ENCODE data around the gene ZDHHC9. TPM values are rescaled to one million over a fixed set of nuclear protein-coding genes. Genes with fewer than 3 reads are reported as not detected.
A peak's percentile ranks its signal among the peaks of the same experiment; 100 is the strongest.

ZDHHC9 gene
- total and polyA plus RNA-seq, 4 donors: 17.4 to 74.6 (median 40.6) TPM

DNA sequence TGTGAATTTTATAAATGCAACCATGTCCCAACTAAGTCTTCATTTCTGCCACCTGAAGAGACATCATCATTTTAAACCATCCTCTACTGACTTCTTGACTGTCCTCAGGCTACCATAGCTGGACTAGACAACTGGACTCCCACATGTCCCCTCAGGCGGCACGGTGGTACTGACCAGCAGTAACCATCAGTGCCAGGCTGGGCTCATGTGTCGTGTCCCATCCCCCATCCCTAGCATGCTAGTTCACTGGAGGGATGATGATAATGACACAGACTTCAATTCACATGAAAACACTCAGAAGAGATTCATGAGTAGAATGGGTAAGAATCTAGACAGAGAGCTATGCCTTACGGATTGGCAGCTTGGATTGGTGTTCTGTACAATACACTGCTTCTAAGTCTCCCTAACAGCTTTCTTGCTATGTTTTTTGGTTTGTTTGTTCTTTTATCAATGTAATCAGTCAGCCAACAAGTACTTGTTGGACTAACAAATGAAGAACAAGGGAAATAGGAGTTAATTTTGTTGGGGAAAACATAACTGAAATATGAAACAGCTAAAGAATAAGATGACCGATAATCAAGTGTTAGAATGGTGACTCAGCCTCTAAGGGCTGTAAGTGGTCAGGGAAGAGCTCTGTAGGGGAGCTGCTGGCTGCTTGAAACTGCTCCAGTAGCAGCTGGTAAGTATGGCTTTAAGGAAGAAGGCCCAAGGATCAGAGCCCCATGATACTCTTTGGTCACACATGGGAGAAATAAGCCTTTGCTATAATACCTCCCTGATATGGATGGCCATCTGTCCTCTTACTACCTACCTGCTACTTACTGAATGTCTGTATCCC is 10.3 kb downstream of the ZDHHC9 start:
- WGBS, 2 donors: 79 to 93% methylated on average over 5 of the region's 5 CpGs
- Histone ChIP-seq H3K27ac (ENCODE audit: low read depth in 1 of 2, low read length in 1 of 2) (no peak overlapping the region), H3K27me3 (ENCODE audit: control insufficient read depth in 3 of 3, insufficient read depth in 3 of 3, low read length in 2 of 3) (no peaks in the 10 kb centered on the region), H3K4me3 (no peak overlapping the region), H3K4me1 (ENCODE audit: control insufficient read depth in 5 of 5, insufficient read depth in 5 of 5, low read length in 5 of 5) (no peaks in the 10 kb centered on the region), H3K9me3 (ENCODE audit: control insufficient read depth in 4 of 4, insufficient read depth in 3 of 4, low read length in 3 of 4) (no peaks in the 10 kb centered on the region), H3K9ac (ENCODE audit: insufficient read depth in 1 of 2, low read length in 2 of 2) (no peak overlapping the region), H3K36me3 (ENCODE audit: control insufficient read depth in 4 of 4, insufficient read depth in 4 of 4, low read length in 4 of 4) (no peaks in the 10 kb centered on the region)
- no peak for DNase-seq
- TF ChIP-seq, protein P1, sequence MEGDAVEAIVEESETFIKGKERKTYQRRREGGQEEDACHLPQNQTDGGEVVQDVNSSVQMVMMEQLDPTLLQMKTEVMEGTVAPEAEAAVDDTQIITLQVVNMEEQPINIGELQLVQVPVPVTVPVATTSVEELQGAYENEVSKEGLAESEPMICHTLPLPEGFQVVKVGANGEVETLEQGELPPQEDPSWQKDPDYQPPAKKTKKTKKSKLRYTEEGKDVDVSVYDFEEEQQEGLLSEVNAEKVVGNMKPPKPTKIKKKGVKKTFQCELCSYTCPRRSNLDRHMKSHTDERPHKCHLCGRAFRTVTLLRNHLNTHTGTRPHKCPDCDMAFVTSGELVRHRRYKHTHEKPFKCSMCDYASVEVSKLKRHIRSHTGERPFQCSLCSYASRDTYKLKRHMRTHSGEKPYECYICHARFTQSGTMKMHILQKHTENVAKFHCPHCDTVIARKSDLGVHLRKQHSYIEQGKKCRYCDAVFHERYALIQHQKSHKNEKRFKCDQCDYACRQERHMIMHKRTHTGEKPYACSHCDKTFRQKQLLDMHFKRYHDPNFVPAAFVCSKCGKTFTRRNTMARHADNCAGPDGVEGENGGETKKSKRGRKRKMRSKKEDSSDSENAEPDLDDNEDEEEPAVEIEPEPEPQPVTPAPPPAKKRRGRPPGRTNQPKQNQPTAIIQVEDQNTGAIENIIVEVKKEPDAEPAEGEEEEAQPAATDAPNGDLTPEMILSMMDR (IDR thresholded peaks at IDR 0.05; ENCODE audit: control extremely low read depth, extremely low read depth): no peak
- ATAC-seq (ENCODE audit: insufficient read depth, low FRiP score): peak; percentile 60

DNA sequence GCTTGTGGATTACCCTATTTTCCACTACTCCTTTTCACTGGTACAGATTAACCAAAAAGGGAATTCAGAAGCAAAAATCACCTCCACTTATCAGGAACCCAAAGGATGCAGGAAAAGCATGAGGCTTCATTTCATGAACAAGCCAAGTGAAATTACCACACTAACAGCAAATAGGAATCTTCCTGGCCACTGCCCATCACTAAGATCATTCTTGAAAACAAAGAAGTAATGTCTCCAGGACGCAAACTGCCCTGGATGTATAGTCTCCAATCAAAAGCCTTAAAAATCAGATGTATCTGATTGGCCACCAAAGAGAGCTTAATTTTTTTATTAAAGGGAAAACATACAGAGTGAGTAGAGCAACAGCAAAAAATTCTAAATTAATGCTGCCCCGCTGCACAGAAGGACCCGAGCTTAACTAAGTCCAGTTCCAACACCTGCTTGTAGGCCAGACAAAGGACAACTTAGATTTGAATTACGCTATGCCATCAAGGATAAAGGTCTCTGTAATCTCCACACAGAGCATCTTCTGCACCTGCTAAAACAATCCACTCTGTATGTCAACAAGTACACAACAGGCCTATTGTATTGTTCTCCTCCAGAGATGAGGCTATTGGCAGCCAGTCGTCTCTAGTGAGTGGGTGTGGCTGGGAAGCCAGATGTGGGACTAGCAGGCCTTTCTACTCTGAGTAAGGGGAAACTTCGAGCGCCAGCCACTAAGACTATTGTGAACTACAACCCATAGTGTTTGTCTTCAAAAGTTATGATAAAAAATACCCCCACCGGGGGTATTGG is 12.4 kb downstream of the ZDHHC9 start:
- WGBS, 2 donors: 80 to 86% methylated on average over 8 of the region's 8 CpGs
- ATAC-seq (ENCODE audit: insufficient read depth, low FRiP score): no peak
- TF ChIP-seq, protein P1 (IDR thresholded peaks at IDR 0.05; ENCODE audit: control extremely low read depth, extremely low read depth): no peak
- Histone ChIP-seq H3K36me3 (ENCODE audit: control insufficient read depth in 4 of 4, insufficient read depth in 4 of 4, low read length in 4 of 4) (peaks cover 0 to 2% (median 1%) of the 10 kb centered on the region in 4 donors), H3K4me1 (ENCODE audit: control insufficient read depth in 5 of 5, insufficient read depth in 5 of 5, low read length in 5 of 5) (no peaks in the 10 kb centered on the region), H3K9ac (ENCODE audit: insufficient read depth in 1 of 2, low read length in 2 of 2) (no peak overlapping the region), H3K27me3 (ENCODE audit: control insufficient read depth in 3 of 3, insufficient read depth in 3 of 3, low read length in 2 of 3) (no peaks in the 10 kb centered on the region), H3K9me3 (ENCODE audit: control insufficient read depth in 4 of 4, insufficient read depth in 3 of 4, low read length in 3 of 4) (no peaks in the 10 kb centered on the region), H3K27ac (ENCODE audit: low read depth in 1 of 2, low read length in 1 of 2) (no peak overlapping the region), H3K4me3 (no peak overlapping the region)
- no peak for DNase-seq

DNA sequence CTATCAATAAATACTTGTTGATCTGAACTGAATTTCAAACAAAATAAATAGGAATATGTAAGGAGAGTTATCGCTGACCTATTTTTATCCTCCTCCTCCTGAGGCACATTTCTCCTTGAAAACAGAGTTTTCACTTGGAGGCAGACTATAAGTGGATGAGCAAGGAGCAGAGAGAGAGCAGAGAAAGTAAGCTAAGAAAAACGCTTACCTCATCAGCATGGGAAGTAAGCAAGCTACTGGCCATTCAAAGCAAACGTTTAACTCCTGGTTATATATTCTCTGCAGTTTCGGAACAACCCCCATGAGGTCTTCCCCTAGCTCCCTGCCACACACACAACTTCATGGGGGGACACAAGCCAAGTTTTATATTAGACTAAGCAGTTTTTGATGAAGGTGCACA is 13.2 kb downstream of the ZDHHC9 start:
- ATAC-seq (ENCODE audit: insufficient read depth, low FRiP score): no peak
- H3K36me3 ChIP-seq (ENCODE audit: control insufficient read depth in 4 of 4, insufficient read depth in 4 of 4, low read length in 4 of 4): peaks cover 0 to 8% (median 3%) of the 10 kb centered on the region in 4 donors
- H3K9me3 ChIP-seq (ENCODE audit: control insufficient read depth in 4 of 4, insufficient read depth in 3 of 4, low read length in 3 of 4): no peaks in the 10 kb centered on the region
- no peak overlapping the region for H3K4me3 ChIP-seq
- no peak for DNase-seq
- WGBS, 2 donors: 41 to 57% methylated on average over 4 of the region's 4 CpGs
- no peak overlapping the region for H3K27ac ChIP-seq (ENCODE audit: low read depth in 1 of 2, low read length in 1 of 2)
- H3K4me1 ChIP-seq (ENCODE audit: control insufficient read depth in 5 of 5, insufficient read depth in 5 of 5, low read length in 5 of 5): no peaks in the 10 kb centered on the region
- H3K27me3 ChIP-seq (ENCODE audit: control insufficient read depth in 3 of 3, insufficient read depth in 3 of 3, low read length in 2 of 3): no peaks in the 10 kb centered on the region
- H3K9ac ChIP-seq (ENCODE audit: insufficient read depth in 1 of 2, low read length in 2 of 2): no peak overlapping the region
- TF ChIP-seq, protein P1 (IDR thresholded peaks at IDR 0.05; ENCODE audit: control extremely low read depth, extremely low read depth): no peak
